K562 (cell line): Measurements from ENCODE around the gene UBE2Q1.

Experiments used
- CTCF ChIP-seq, 3 experiments: IDR thresholded peaks in 2 of 3; conservative IDR thresholded peaks in 1 of 3; 2 replicates each; pipeline ENCODE4 v1.5.1; 2011 to 2012; ENCODE audit warnings: low read length in 3 of 3, mild to moderate bottlenecking in 3 of 3, control low read depth in 2 of 3, improper control_type of control experiment in 1 of 3, inconsistent platforms in 1 of 3, low read depth in 1 of 3, mixed read lengths in 1 of 3, moderate library complexity in 1 of 3; ENCODE audit not compliant: insufficient read depth in 2 of 3
- EZH2 ChIP-seq: IDR thresholded peaks from 2 replicates; pipeline ENCODE4 v1.6.1; 2012; ENCODE audit warnings: low read depth, mild to moderate bottlenecking, inconsistent platforms, low read length, borderline replicate concordance
- REST ChIP-seq, 2 experiments: fragments of 450-650 bp; formaldehyde crosslinking in 1 of 2; IDR thresholded peaks; 2 replicates each; pipeline versions ENCODE4 v1.4.0 to v1.6.1; 2014 to 2020; ENCODE audit warnings: mild to moderate bottlenecking in 2 of 2, borderline replicate concordance in 1 of 2, low read depth in 1 of 2
- SMARCE1 ChIP-seq: fragments of 450-650 bp; IDR thresholded peaks from 2 replicates; pipeline ENCODE4 v1.7.1; 2016; ENCODE audit warnings: mild to moderate bottlenecking
- ZBTB33 ChIP-seq: sonication (generic); formaldehyde crosslinking; IDR thresholded peaks from 2 replicates; pipeline ENCODE4 v1.8.1; 2023; ENCODE audit warnings: mild to moderate bottlenecking, missing genetic modification reagents
- ZNF253 ChIP-seq: fragments of 250-450 bp; sonication (Bioruptor Pico); conservative IDR thresholded peaks from 2 replicates; pipeline ENCODE4 v1.6.1; 2021; ENCODE audit warnings: mild to moderate bottlenecking

- TF ChIP-seq SMARCE1 (no peak), CTCF (IDR thresholded peaks at IDR 0.05 in 2 of 3, conservative IDR thresholded peaks at IDR 0.05 in 1 of 3; ENCODE audit: insufficient read depth in 2 of 3, low read depth in 1 of 3, low read length in 3 of 3) (peak; percentile 82 to 93 (median 88)), REST (IDR thresholded peaks at IDR 0.05; ENCODE audit: borderline replicate concordance) (peak; percentile 71), REST (CRISPR knock-in tag; IDR thresholded peaks at IDR 0.05; ENCODE audit: low read depth) (no peak), ZBTB33 (no peak), ZNF253 (CRISPR knock-in tag) (no peak), EZH2 (no peak)
Observed at GRCh38 chr1:154546264-154547063, 12.0 kb downstream of the UBE2Q1 start.
